Ovary (tissue), 3 donors: ENCODE results near the gene YARS1.

ENCODE experiments used
- EP300 ChIP-seq: sonication (generic); formaldehyde crosslinking; IDR thresholded peaks from one replicate; pipeline ENCODE4 v1.6.1; 2017; ENCODE audit warnings: antibody characterized with exemption
- POLR2A ChIP-seq: fragments of 450-650 bp; IDR thresholded peaks from one replicate; pipeline ENCODE4 v1.6.1; 2017; ENCODE audit warnings: antibody characterized with exemption, mild to moderate bottlenecking, moderate library complexity
- TF ChIP-seq, protein P1 (sequence below), 3 donors: fragments of 450-650 bp in 2 of 3; fragments of 200-600 bp in 1 of 3; IDR thresholded peaks; one replicate each; pipeline versions ENCODE4 v1.5.1 to v1.8.0; 2016 to 2022; ENCODE audit warnings: antibody characterized with exemption in 3 of 3, mild to moderate bottlenecking in 1 of 3
- donor health status: DM: no; HTN: no; CAD: no.

DNA sequence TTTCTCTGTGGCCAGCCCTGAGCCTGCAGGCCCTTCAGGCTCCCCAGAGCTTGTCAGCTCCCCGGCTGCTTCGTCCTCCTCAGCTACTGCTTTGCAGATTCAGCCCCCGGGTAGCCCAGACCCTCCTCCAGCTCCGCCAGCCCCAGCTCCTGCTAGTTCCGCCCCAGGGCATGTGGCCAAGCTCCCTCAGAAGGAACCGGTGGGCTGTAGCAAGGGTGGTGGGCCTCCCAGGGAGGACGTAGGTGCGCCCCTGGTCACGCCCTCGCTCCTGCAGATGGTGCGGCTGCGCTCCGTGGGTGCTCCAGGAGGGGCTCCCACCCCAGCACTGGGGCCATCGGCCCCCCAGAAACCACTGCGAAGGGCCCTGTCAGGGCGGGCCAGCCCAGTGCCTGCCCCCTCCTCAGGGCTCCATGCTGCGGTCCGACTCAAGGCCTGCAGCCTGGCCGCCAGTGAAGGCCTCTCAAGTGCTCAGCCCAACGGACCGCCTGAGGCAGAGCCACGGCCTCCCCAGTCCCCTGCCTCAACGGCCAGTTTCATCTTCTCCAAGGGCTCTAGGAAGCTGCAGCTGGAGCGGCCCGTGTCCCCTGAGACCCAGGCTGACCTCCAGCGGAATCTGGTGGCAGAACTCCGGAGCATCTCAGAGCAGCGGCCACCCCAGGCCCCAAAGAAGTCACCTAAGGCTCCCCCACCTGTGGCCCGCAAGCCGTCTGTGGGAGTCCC lies 45.4 kb downstream of the YARS1 start:
- TF ChIP-seq, protein P1, sequence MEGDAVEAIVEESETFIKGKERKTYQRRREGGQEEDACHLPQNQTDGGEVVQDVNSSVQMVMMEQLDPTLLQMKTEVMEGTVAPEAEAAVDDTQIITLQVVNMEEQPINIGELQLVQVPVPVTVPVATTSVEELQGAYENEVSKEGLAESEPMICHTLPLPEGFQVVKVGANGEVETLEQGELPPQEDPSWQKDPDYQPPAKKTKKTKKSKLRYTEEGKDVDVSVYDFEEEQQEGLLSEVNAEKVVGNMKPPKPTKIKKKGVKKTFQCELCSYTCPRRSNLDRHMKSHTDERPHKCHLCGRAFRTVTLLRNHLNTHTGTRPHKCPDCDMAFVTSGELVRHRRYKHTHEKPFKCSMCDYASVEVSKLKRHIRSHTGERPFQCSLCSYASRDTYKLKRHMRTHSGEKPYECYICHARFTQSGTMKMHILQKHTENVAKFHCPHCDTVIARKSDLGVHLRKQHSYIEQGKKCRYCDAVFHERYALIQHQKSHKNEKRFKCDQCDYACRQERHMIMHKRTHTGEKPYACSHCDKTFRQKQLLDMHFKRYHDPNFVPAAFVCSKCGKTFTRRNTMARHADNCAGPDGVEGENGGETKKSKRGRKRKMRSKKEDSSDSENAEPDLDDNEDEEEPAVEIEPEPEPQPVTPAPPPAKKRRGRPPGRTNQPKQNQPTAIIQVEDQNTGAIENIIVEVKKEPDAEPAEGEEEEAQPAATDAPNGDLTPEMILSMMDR (IDR thresholded peaks at IDR 0.05), result no peak
- TF ChIP-seq POLR2A (no peak), EP300 (no peak)
